Spleen (tissue), 11 donors: ENCODE data around the gene RITA1. TPM values are rescaled to one million over a fixed set of nuclear protein-coding genes. Genes with fewer than 3 reads are reported as not detected.

ENCODE experiments used
- DNase-seq: peaks from one replicate; pipeline ENCODE4 v3.0.0-alpha.2; 2020
- H3K27ac ChIP-seq, 8 donors: fragments of 200-600 bp; sonication (generic) in 7 of 8; 1 replicate in 4 of 8; 2 replicates in 4 of 8; pipeline versions ENCODE4 v1.5.0 to v1.8.0; 2016 to 2021; ENCODE audit warnings: inconsistent platforms in 4 of 8, mild to moderate bottlenecking in 4 of 8, moderate library complexity in 1 of 8
- H3K27me3 ChIP-seq, 7 donors: fragments of 200-600 bp; sonication (generic) in 6 of 7; replicated peaks in 1 of 7; 1 replicate in 4 of 7; 2 replicates in 3 of 7; pipeline versions ENCODE4 v1.5.0 to v1.8.0; 2016 to 2021; ENCODE audit warnings: inconsistent platforms in 3 of 7, mild to moderate bottlenecking in 1 of 7
- H3K36me3 ChIP-seq, 6 donors: fragments of 200-600 bp; sonication (generic) in 5 of 6; 1 replicate in 4 of 6; 2 replicates in 2 of 6; pipeline versions ENCODE4 v1.5.0 to v1.8.0; 2016 to 2021; ENCODE audit warnings: inconsistent platforms in 2 of 6
- H3K4me1 ChIP-seq, 6 donors: fragments of 200-600 bp; sonication (generic) in 5 of 6; 1 replicate in 3 of 6; 2 replicates in 3 of 6; pipeline versions ENCODE4 v1.5.0 to v1.8.0; 2016 to 2021; ENCODE audit warnings: inconsistent platforms in 3 of 6
- H3K4me3 ChIP-seq, 8 donors: fragments of 200-600 bp; sonication (generic) in 7 of 8; 1 replicate in 4 of 8; 2 replicates in 4 of 8; pipeline versions ENCODE4 v1.5.0 to v1.8.0; 2016 to 2021; ENCODE audit warnings: inconsistent platforms in 4 of 8, mild to moderate bottlenecking in 4 of 8, moderate library complexity in 2 of 8
- H3K9me3 ChIP-seq, 8 donors: fragments of 200-600 bp; sonication (generic) in 7 of 8; 1 replicate in 4 of 8; 2 replicates in 4 of 8; pipeline versions ENCODE4 v1.5.0 to v1.8.0; 2016 to 2021; ENCODE audit warnings: inconsistent platforms in 4 of 8
- CTCF ChIP-seq, 11 experiments: fragments of 200-600 bp in 7 of 11; fragments of 450-650 bp in 4 of 11; sonication (generic) in 4 of 11; IDR thresholded peaks in 8 of 11; conservative IDR thresholded peaks in 3 of 11; 1 replicate in 7 of 11; 2 replicates in 4 of 11; pipeline versions ENCODE4 v1.4.0 to v1.8.0; 2016 to 2021; ENCODE audit warnings: antibody characterized with exemption in 11 of 11, inconsistent platforms in 4 of 11, mild to moderate bottlenecking in 1 of 11
- POLR2A ChIP-seq, 3 donors: fragments of 450-650 bp; IDR thresholded peaks; one replicate each; pipeline ENCODE4 v1.5.1; 2017; ENCODE audit warnings: antibody characterized with exemption in 3 of 3, mild to moderate bottlenecking in 1 of 3
- POLR2AphosphoS5 ChIP-seq, 3 donors: sonication (generic); formaldehyde crosslinking; IDR thresholded peaks; one replicate each; pipeline ENCODE4 v1.5.1; 2017; ENCODE audit warnings: antibody characterized with exemption in 3 of 3
- WGBS, 5 donors: extraction: QIAGEN DNeasy Blood & Tissue Kit in 3 of 5; methylation state at CpG; one replicate each; pipeline versions ENCODE4 v1.1.5 to v1.1.7; 2013 to 2018; 5-methylcytosine and 5-hydroxymethylcytosine counted together
- intact Hi-C: fragments of 100-400 bp; cut with DNase I; formaldehyde crosslinking; loops from one replicate; pipeline ENCODE4 v1.15.0; 2023; ENCODE audit warnings: low total_unique reads
- polyA plus RNA-seq, 3 donors: library from polyadenylated mRNA; stranded (reverse); fragments of 200-250 nt; gene quantifications; one replicate each; pipeline ENCODE4 v1.2.1, GENCODE V29; 2013
- total RNA-seq, 7 donors: library from RNA; depleted of rRNA in 3 of 7; stranded (reverse); fragments of >200 nt in 3 of 7; fragmentation: NEBNext Ultra II Directional in 4 of 7; extraction: Animal tissue kit (Norgen Biotek cat#: 25700) in 4 of 7; gene quantifications; one replicate each; pipeline versions ENCODE4 v1.1.0 to v1.2.1, GENCODE V29; 2016 to 2021
- donor health status: healthy with polysubstance abuse.
- donor health status: DM: no; HTN: no; CAD: no; lungs with moderate emphysema.
- donor health status: DM: no; HTN: no; CAD: no.
- donor health status: Bipolar disorder and iron deficiency.
- donor health status: healthy.
- donor health status: DM: no; HTN: no; CAD: no.
- donor health status: DM: yes; HTN: yes; CAD: no.

RITA1 gene
- total and polyA plus RNA-seq, 10 donors = 9.0 to 15.6 (median 12.4) TPM

GRCh38 chr12:113158439-113159203, 26.9 kb upstream of the RITA1 start:
- no peak for DNase-seq
- intact Hi-C loops = loop anchor here (5.0 to 10.0 kb wide), 2 partner anchors 64 to 111 kb away; no protein-coding TSS in a partner anchor
- no peaks in the 10 kb centered on the region for H3K9me3 ChIP-seq
- H3K4me3 ChIP-seq = no peak overlapping the region
- H3K27me3 ChIP-seq = peaks cover 0 to 29% (median 17%) of the 10 kb centered on the region in 7 donors
- peaks cover 0 to 73% (median 63%) of the 10 kb centered on the region in 6 donors for H3K36me3 ChIP-seq
- WGBS, 5 donors = 93 to 98% (median 97%) methylated on average over 12 to 26 of the region's 26 CpGs
- peaks cover 10 to 28% (median 17%) of the 10 kb centered on the region in 6 donors for H3K4me1 ChIP-seq
- no peak overlapping the region for H3K27ac ChIP-seq
- TF ChIP-seq CTCF (IDR thresholded peaks at IDR 0.05 in 8 of 11, conservative IDR thresholded peaks at IDR 0.05 in 3 of 11) (no peak), POLR2AphosphoS5 (IDR thresholded peaks at IDR 0.05) (peak in 1 of 3 donors; percentile 48)

- no peak for DNase-seq
- H3K4me3 ChIP-seq = no peak overlapping the region
- peaks cover 0 to 86% (median 76%) of the 10 kb centered on the region in 6 donors for H3K36me3 ChIP-seq
- H3K27me3 ChIP-seq = peaks cover 0 to 16% (median 6%) of the 10 kb centered on the region in 7 donors
- WGBS, 5 donors = 92 to 100% (median 94%) methylated on average over 1 to 7 of the region's 7 CpGs
- TF ChIP-seq CTCF (IDR thresholded peaks at IDR 0.05 in 8 of 11, conservative IDR thresholded peaks at IDR 0.05 in 3 of 11) (no peak), POLR2A (IDR thresholded peaks at IDR 0.05) (no peak), POLR2AphosphoS5 (IDR thresholded peaks at IDR 0.05) (peak in 1 of 3 donors; percentile 14)
- no peak overlapping the region for H3K27ac ChIP-seq
- H3K9me3 ChIP-seq = no peaks in the 10 kb centered on the region
- intact Hi-C loops = loop anchor here (5.0 to 10.0 kb wide), 2 partner anchors 65 to 113 kb away; no protein-coding TSS in a partner anchor
- peaks cover 0 to 15% (median 4%) of the 10 kb centered on the region in 6 donors for H3K4me1 ChIP-seq
These were observed 25.6 kb upstream of the RITA1 start for GRCh38 chr12:113159937-113160336.

GRCh38 chr12:113161415-113162016, 24.0 kb upstream of the RITA1 start:
- Histone ChIP-seq H3K27ac (no peak overlapping the region), H3K4me3 (no peak overlapping the region), H3K36me3 (peaks cover 2 to 100% (median 92%) of the 10 kb centered on the region in 6 donors), H3K4me1 (no peaks in the 10 kb centered on the region), H3K9me3 (no peaks in the 10 kb centered on the region), H3K27me3 (no peaks in the 10 kb centered on the region)
- intact Hi-C loops = no loop called here
- DNase-seq = no peak
- WGBS, 5 donors = 75 to 84% (median 79%) methylated on average over 22 to 26 of the region's 26 CpGs
- no peak for TF ChIP-seq CTCF (IDR thresholded peaks at IDR 0.05 in 8 of 11, conservative IDR thresholded peaks at IDR 0.05 in 3 of 11)
